Keratinocyte (primary cell): ENCODE data around the gene ASZ1. TPM values are rescaled to one million over a fixed set of nuclear protein-coding genes. Genes with fewer than 3 reads are reported as not detected.

Experiments used
- DNase-seq: peaks from one replicate; pipeline ENCODE4 v3.0.0-alpha.2; 2011; ENCODE audit warnings: low read depth, missing footprints, low spot score
- FAIRE-seq: peaks from 2 replicates; lab custom pipeline; 2011; peaks lifted over from hg19 to GRCh38; lab: Jason Lieb, UNC
- H2AFZ ChIP-seq: 2 replicates; pipeline ENCODE4 v1.6.0; 2012; ENCODE audit warnings: low read length, control low read depth, inconsistent platforms; ENCODE audit not compliant: control insufficient read depth
- H3K27ac ChIP-seq: 2 replicates; pipeline ENCODE4 v1.5.1; 2011; ENCODE audit warnings: low read length; ENCODE audit not compliant: control insufficient read depth, insufficient read depth
- H3K27me3 ChIP-seq: 3 replicates; pipeline ENCODE4 v1.6.0; 2011; ENCODE audit warnings: low read length; ENCODE audit not compliant: control insufficient read depth, insufficient read depth; ENCODE audit errors: extremely low read depth
- H3K36me3 ChIP-seq, 2 experiments: 2 replicates in 1 of 2; 3 replicates in 1 of 2; pipeline ENCODE4 v1.5.1; 2011; ENCODE audit warnings: low read length in 2 of 2, mild to moderate bottlenecking in 1 of 2; ENCODE audit not compliant: control insufficient read depth in 2 of 2, insufficient read depth in 2 of 2; ENCODE audit errors: extremely low read depth in 1 of 2
- H3K4me1 ChIP-seq: 3 replicates; pipeline ENCODE4 v1.5.1; 2011; ENCODE audit warnings: low read length; ENCODE audit not compliant: control insufficient read depth, insufficient read depth; ENCODE audit errors: extremely low read depth
- H3K4me2 ChIP-seq: 3 replicates; pipeline ENCODE4 v1.6.0; 2011; ENCODE audit warnings: low read depth, low read length; ENCODE audit not compliant: control insufficient read depth, insufficient read depth; ENCODE audit errors: extremely low read depth
- H3K4me3 ChIP-seq, 3 experiments: fragments of 200-600 bp in 1 of 3; sonication (generic) in 1 of 3; 2 replicates in 2 of 3; 3 replicates in 1 of 3; pipeline ENCODE4 v1.5.1; 2011 to 2016; ENCODE audit warnings: low read length in 3 of 3, mild to moderate bottlenecking in 3 of 3, control low read depth in 2 of 3, inconsistent platforms in 1 of 3, low read depth in 1 of 3, mixed read lengths in 1 of 3, mixed run types in 1 of 3, moderate library complexity in 1 of 3; ENCODE audit not compliant: control insufficient read depth in 2 of 3, insufficient read depth in 2 of 3; ENCODE audit errors: extremely low read depth in 1 of 3
- H3K79me2 ChIP-seq: 2 replicates; pipeline ENCODE4 v1.6.0; 2012; ENCODE audit warnings: low read length; ENCODE audit not compliant: control insufficient read depth, insufficient read depth
- H3K9ac ChIP-seq: 3 replicates; pipeline ENCODE4 v1.6.0; 2011; ENCODE audit warnings: low read length; ENCODE audit not compliant: control insufficient read depth, insufficient read depth; ENCODE audit errors: extremely low read depth
- H3K9me1 ChIP-seq: 3 replicates; pipeline ENCODE4 v1.6.0; 2011; ENCODE audit warnings: low read length; ENCODE audit not compliant: control insufficient read depth, insufficient read depth; ENCODE audit errors: extremely low read depth
- H3K9me3 ChIP-seq: 2 replicates; pipeline ENCODE4 v1.5.1; 2012; ENCODE audit warnings: low read depth, low read length; ENCODE audit not compliant: control insufficient read depth
- H4K20me1 ChIP-seq: 3 replicates; pipeline ENCODE4 v1.6.0; 2011; ENCODE audit warnings: low read length; ENCODE audit not compliant: control insufficient read depth, insufficient read depth; ENCODE audit errors: extremely low read depth
- CTCF ChIP-seq, 3 experiments: IDR thresholded peaks in 1 of 3; conservative IDR thresholded peaks in 1 of 3; optimal IDR thresholded peaks in 1 of 3; 2 replicates in 2 of 3; 3 replicates in 1 of 3; pipeline versions ENCODE3 to v1.5.1; 2011; ENCODE audit warnings: low read length in 3 of 3, mild to moderate bottlenecking in 3 of 3, moderate library complexity in 2 of 3, control low read depth in 1 of 3, inconsistent platforms in 1 of 3; ENCODE audit not compliant: insufficient read depth in 2 of 3; ENCODE audit errors: extremely low read depth in 1 of 3
- EZH2 ChIP-seq: IDR thresholded peaks from one replicate; pipeline ENCODE4 v1.6.1; 2012; ENCODE audit warnings: inconsistent platforms, mild to moderate bottlenecking, low read length, moderate library complexity
- dilution Hi-C: fragments of 300-500 bp; cut with MboI; formaldehyde crosslinking; loops from one replicate; pipeline ENCODE4 v1.7.0; 2020; ENCODE audit warnings: low sequenced_read_pairs; ENCODE audit not compliant: extremely low pct_ligation_motif_present
- polyA plus RNA-seq, 5 experiments: library from polyadenylated mRNA; depleted of rRNA in 3 of 5; stranded (reverse) in 3 of 5; stranded (forward) in 1 of 5; unstranded in 1 of 5; fragments of >200 nt; gene quantifications; 1 replicate in 1 of 5; 2 replicates in 3 of 5; 3 replicates in 1 of 5; pipeline versions ENCODE4 v1.2.1 to v1.2.3, GENCODE V29; 2011 to 2012; ENCODE audit warnings: missing spikeins in 2 of 5, low read depth in 1 of 5, low replicate concordance in 1 of 5

ASZ1 gene
- polyA plus RNA-seq, 1 donor (not counting 4 experiments of a cell fraction or from before 2014, with no cell fraction given): not detected

DNA sequence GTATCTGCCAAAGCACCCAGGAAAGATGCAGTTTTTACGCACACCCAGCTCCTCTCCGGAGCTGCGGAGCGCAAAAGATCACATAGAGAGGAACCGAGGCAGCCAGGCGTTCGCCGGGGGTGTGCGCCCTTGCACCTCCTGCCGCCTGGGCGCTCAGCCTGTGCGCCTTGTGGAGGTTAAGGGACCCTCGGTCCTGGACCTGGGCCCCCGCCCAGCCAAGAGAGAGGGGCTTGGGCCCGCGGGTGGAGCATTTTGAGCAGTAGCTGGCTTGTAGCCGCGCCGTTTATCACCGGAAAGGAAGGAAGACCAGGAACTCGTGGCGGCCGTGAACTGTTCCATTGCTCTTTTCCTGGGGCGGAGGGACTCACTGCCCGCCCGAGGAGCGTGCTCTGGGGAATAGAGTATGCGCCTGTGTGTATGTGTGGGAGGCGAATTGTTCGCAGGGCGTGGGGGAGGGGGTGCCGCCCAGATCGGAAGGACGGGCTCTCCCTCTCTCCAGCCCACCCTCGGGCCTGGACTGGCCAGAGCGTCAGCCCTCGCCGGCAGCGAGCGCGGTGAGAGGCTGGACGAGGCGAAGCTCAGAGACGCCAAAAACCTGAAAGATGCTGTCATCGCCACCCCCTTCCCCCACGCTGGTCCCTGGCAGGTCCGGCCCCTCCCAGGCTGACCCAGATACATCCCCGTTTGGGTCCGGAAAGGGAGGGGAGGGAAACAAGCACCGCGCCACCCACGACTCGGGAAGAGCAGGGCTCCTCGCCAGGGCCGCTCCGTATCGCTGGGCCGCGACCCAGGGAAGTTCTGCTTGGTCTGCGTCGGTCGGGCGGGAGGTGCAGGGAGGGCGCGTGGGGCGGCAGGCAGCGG lies 103.2 kb downstream of the ASZ1 start:
- dilution Hi-C loops: no loop called here
- DNase-seq (no peak), FAIRE-seq (no peak)
- Histone ChIP-seq H3K27me3 (peaks cover 56% of the 10 kb centered on the region), H3K4me1 (peaks cover 16% of the 10 kb centered on the region), H3K36me3 (no peaks in the 10 kb centered on the region), H3K79me2 (no peaks in the 10 kb centered on the region), H3K9me1 (no peaks in the 10 kb centered on the region), H3K27ac (no peak overlapping the region), H3K4me3 (peak overlapping the region; percentile 29 to 63 (median 59)), H3K4me2 (peak overlapping the region; percentile 82), H3K9me3 (no peaks in the 10 kb centered on the region), H4K20me1 (no peaks in the 10 kb centered on the region), H2AFZ (peak overlapping the region; percentile 76), H3K9ac (no peak overlapping the region)
- TF ChIP-seq CTCF (optimal IDR thresholded peaks at IDR 0.05 in 1 of 3, IDR thresholded peaks at IDR 0.05 in 1 of 3, conservative IDR thresholded peaks at IDR 0.05 in 1 of 3; ENCODE audit: extremely low read depth in 1 of 3, insufficient read depth in 2 of 3, low read length in 3 of 3) (no peak), EZH2 (no peak)

DNA sequence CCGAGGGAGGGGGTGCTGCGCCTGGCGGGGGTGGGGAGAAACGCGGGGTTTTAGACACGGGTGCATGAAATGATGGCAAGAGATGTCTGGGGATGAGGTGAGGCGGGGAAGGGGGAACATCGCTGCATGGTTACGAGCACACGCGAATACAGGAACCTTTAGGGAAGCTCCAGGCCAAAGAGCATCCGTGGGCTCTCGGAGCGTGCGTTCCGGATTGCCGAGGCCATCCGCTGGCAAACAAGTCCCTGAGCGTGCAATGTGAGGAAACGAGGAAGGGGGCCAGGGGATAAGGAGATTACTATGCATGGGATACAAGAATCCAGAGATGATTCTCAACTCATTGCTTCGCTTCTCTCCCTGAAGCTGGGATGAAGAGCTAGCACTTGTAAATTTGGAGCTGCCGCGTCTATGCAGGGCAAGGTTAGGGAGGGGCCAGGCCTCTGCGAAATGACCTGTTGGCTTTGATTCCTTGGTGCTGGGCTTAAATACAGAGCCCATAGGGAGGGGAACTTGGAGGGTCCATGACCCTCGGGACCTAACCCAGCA lies 103.9 kb downstream of the ASZ1 start:
- no peak overlapping the region for H2AFZ ChIP-seq
- no peak overlapping the region for H3K9ac ChIP-seq
- dilution Hi-C loops: no loop called here

More for the DNA sequence above, 103.9 kb downstream of the ASZ1 start:
- no peaks in the 10 kb centered on the region for H3K9me3 ChIP-seq
- no peak overlapping the region for H3K27ac ChIP-seq
- DNase-seq (no peak), FAIRE-seq (no peak)
- H3K4me2 ChIP-seq: peak overlapping the region; percentile 82
- TF ChIP-seq CTCF (optimal IDR thresholded peaks at IDR 0.05 in 1 of 3, IDR thresholded peaks at IDR 0.05 in 1 of 3, conservative IDR thresholded peaks at IDR 0.05 in 1 of 3; ENCODE audit: extremely low read depth in 1 of 3, insufficient read depth in 2 of 3, low read length in 3 of 3): no peak
- TF ChIP-seq EZH2: peak; percentile 83
- H3K4me1 ChIP-seq: peaks cover 16% of the 10 kb centered on the region
- H4K20me1 ChIP-seq: no peaks in the 10 kb centered on the region
- H3K27me3 ChIP-seq: peaks cover 59% of the 10 kb centered on the region
- peak overlapping the region in 2 of 3 experiments; percentile 59 to 63 for H3K4me3 ChIP-seq
- H3K36me3 ChIP-seq: no peaks in the 10 kb centered on the region
- H3K79me2 ChIP-seq: no peaks in the 10 kb centered on the region
- H3K9me1 ChIP-seq: no peaks in the 10 kb centered on the region
